Endothelial cell of umbilical vein (primary cell): ENCODE measurements around the gene IL2RG.

Source experiments
- CTCF ChIP-seq, 2 donors: IDR thresholded peaks; 1 replicate in 1 of 2; 2 replicates in 1 of 2; pipeline ENCODE4 v1.5.1; 2011; ENCODE audit warnings: low read length in 2 of 2, mild to moderate bottlenecking in 2 of 2, moderate library complexity in 2 of 2, control low read depth in 1 of 2, inconsistent platforms in 1 of 2, low read depth in 1 of 2; ENCODE audit not compliant: insufficient read depth in 1 of 2; ENCODE audit errors: extremely low read depth in 1 of 2
- EZH2 ChIP-seq: IDR thresholded peaks from 2 replicates; pipeline ENCODE4 v1.6.1; 2012; ENCODE audit warnings: borderline replicate concordance, low read depth, mild to moderate bottlenecking, moderate library complexity, low read length, inconsistent platforms; ENCODE audit not compliant: severe bottlenecking

DNA sequence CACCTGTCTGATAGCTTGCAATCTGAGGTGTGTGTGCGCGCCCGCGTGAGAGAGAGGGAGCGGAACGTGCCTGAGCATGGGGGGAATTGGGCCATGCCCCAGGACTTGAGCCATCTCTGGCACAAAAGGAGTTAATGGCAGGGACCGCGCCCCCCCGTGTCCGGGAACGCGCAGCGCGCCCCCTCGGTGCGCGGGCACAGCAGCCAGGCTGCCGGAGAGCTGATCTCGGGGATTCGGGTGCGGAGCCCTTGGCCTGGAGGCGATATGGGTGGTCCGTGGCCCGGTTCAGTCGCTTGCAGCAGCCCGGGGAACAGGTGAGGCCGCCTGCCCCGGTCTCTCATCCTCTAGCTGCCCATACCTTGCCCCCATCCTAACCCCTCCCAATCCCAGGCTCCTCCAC is 33.3 kb upstream of the IL2RG start, which contains the start of gene NLGN3:
- TF ChIP-seq CTCF (IDR thresholded peaks at IDR 0.05; ENCODE audit: extremely low read depth in 1 of 2, insufficient read depth in 1 of 2, low read depth in 1 of 2, low read length in 2 of 2) (no peak), EZH2 (no peak)
